ENCODE results near the gene TMEM186. TPM values are rescaled to one million over a fixed set of nuclear protein-coding genes. Genes with fewer than 3 reads are reported as not detected.
A peak's percentile ranks its signal among the peaks of the same experiment; 100 is the strongest.
"Not testable (repeated sequence)": the region's sequence is repeated elsewhere in the genome, so short reads cannot be mapped to it uniquely, and the experiment has no call there.

Gene TMEM186
- 10.1 and 10.9 TPM in 2 replicates for polyA plus RNA-seq (2014; cell fraction: cytosol; rRNA removed)
- polyA plus RNA-seq (2014; cell fraction: nucleus; rRNA removed), result 7.6 and 10.4 TPM in 2 replicates

- DNase-seq (ENCODE audit: low spot score), result peak; percentile 97
Measured at GRCh38 chr16:8797364-8798173, at the start of gene TMEM186, which contains the start of gene PMM2. TSS of gene TMEM186 (minus strand) at chr16:8797639. CDS start at chr16:8797614, 25 bp downstream. TSS of gene PMM2 (plus strand) at chr16:8797839. CDS start at chr16:8797883, 44 bp downstream.

GRCh38 chr16:8847145-8847544 lies 49.7 kb upstream of the TMEM186 start:
- DNase-seq (ENCODE audit: low spot score), result no peak

- no peak for DNase-seq (ENCODE audit: low spot score)
Measured at GRCh38 chr16:8846401-8846932, 49.0 kb upstream of the TMEM186 start.

GRCh38 chr16:8845699-8846298 lies 48.4 kb upstream of the TMEM186 start:
- no peak for DNase-seq (ENCODE audit: low spot score)

GRCh38 chr16:8843296-8843695 lies 45.9 kb upstream of the TMEM186 start:
- not testable (repeated sequence) for DNase-seq (ENCODE audit: low spot score)

- DNase-seq (ENCODE audit: low spot score), result not testable (repeated sequence)
Measured at GRCh38 chr16:8842016-8842415, 44.6 kb upstream of the TMEM186 start.

GRCh38 chr16:8837594-8837993 lies 40.2 kb upstream of the TMEM186 start:
- DNase-seq (ENCODE audit: low spot score), result not testable (repeated sequence)

GRCh38 chr16:8836797-8837196 lies 39.4 kb upstream of the TMEM186 start:
- not testable (repeated sequence) for DNase-seq (ENCODE audit: low spot score)

- no peak for DNase-seq (ENCODE audit: low spot score)
Measured at GRCh38 chr16:8832717-8833105, 35.3 kb upstream of the TMEM186 start.

- DNase-seq (ENCODE audit: low spot score), result no peak
Measured at GRCh38 chr16:8831871-8832716, 34.7 kb upstream of the TMEM186 start.

GRCh38 chr16:8831450-8831849 lies 34.0 kb upstream of the TMEM186 start:
- DNase-seq (ENCODE audit: low spot score), result no peak

- no peak for DNase-seq (ENCODE audit: low spot score)
Measured at GRCh38 chr16:8828541-8829165, 31.2 kb upstream of the TMEM186 start.

GRCh38 chr16:8826278-8826879 lies 28.9 kb upstream of the TMEM186 start:
- DNase-seq (ENCODE audit: low spot score), result peak; percentile 86

- DNase-seq (ENCODE audit: low spot score), result no peak
Measured at GRCh38 chr16:8822403-8822802, 25.0 kb upstream of the TMEM186 start.

GRCh38 chr16:8819411-8820034 lies 22.1 kb upstream of the TMEM186 start:
- no peak for DNase-seq (ENCODE audit: low spot score)

- no peak for DNase-seq (ENCODE audit: low spot score)
Measured at GRCh38 chr16:8818504-8819270, 21.2 kb upstream of the TMEM186 start.

- no peak for DNase-seq (ENCODE audit: low spot score)
Measured at GRCh38 chr16:8816967-8817655, 19.7 kb upstream of the TMEM186 start.

GRCh38 chr16:8814095-8814806 lies 16.8 kb upstream of the TMEM186 start:
- no peak for DNase-seq (ENCODE audit: low spot score)

Data from SK-N-DZ (cell line).